HG02571 (cell line): ENCODE measurements around the gene CAMSAP2.
A peak's percentile ranks its signal among the peaks of the same experiment; 100 is the strongest.

Experiments
- ATAC-seq: cut with Tn5 transposase; IDR thresholded peaks from one replicate; pipeline ENCODE4 v1.9.1; 2021; ENCODE audit warnings: mild to moderate bottlenecking, moderate library complexity; ENCODE audit not compliant: unreplicated experiment

The CAMSAP2 gene

GRCh38 chr1:200837931-200838571 is 99.4 kb downstream of the CAMSAP2 start:
- no peak for ATAC-seq

- ATAC-seq, result no peak
Measured at GRCh38 chr1:200838676-200839445, 100.2 kb downstream of the CAMSAP2 start.

DNA sequence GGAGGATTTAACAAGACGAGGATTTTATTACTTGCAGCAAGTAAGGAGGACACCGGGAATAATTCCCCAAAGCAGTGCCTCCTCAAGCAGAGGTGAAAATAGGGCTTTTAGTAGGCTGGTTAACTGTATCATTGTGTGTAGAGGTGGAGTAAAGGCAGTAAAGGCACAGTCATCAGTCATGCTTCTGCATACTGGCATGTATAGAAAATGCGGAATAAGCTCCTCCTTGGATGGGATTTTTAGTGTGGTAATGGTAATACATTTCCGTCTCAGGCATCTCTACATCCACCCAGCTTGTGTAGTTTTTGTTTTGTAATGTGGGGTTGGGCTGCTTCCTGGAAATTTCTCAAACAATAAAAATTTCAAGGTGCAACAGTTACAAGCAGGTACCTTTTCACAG is 106.7 kb downstream of the CAMSAP2 start:
- no peak for ATAC-seq

DNA sequence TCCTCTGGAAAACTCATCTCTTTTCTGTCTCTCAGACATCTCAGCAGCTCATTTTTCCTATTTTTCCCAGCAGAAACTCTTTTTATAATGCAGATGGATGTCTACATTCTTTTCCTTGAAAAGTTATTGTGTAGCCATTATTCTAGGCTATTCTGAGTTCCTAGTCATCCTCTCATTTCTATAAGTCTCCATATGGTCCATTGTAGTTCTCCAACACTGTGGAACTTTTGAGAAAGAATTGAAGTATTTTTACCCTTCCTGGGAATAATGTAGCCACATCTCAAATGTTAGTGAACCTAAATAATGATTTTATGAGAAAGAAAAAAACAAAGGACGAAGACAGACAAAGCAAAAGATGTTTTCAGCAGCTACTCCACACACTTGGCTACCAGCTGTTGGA is 107.7 kb downstream of the CAMSAP2 start:
- ATAC-seq, result no peak

DNA sequence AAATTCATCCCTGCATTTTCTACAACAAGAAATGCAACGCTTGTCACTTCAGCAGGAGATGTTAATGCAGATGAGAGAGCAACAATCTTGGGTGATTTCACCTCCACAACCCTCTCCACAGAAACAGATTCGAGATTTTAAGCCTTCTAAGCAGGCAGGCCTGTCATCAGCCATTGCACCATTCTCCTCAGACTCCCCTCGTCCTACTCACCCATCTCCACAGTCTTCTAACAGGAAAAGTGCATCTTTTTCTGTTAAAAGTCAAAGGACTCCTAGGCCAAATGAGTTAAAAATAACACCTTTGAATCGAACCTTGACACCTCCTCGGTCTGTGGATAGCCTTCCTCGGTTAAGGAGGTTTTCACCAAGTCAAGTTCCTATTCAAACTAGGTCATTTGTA is 110.7 kb downstream of the CAMSAP2 start:
- ATAC-seq, result no peak

DNA sequence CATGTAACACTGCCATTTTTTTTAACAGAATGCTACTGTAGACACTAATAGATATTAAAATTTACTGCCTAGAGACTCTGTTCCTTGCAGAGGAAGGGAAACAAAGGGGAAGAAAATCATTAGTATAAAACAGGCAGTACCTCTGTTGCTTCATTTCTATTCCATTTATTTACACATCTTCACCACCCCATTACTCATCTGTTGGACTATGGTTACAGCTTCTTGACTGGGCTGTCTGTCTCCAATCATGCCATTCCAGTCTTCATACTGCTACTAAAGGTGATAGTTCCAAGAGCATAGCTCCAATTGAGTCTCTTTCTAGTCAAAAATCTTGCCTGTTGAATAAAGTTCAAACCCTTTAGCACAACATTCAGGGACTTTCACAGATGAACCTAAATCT is 111.9 kb downstream of the CAMSAP2 start:
- ATAC-seq, result no peak

GRCh38 chr1:200856716-200857357 is 118.1 kb downstream of the CAMSAP2 start:
- no peak for ATAC-seq

DNA sequence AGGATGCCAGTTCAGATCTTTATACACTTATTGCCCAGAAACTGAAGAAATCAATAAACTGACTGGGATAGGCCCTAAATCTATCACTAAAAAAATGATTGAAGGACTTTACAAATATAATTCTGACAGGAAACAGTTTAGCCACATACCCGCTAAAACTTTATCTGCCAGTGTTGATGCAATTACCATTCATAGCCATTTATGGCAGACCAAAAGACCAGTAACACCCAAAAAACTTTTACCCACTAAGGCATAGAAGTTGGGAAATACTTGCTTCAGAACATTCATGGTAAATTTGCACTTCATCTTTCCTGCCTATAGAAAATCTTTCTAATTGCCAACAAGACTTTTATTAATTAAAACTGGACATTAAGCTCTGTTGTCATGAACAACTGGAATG is 119.1 kb downstream of the CAMSAP2 start:
- no peak for ATAC-seq

DNA sequence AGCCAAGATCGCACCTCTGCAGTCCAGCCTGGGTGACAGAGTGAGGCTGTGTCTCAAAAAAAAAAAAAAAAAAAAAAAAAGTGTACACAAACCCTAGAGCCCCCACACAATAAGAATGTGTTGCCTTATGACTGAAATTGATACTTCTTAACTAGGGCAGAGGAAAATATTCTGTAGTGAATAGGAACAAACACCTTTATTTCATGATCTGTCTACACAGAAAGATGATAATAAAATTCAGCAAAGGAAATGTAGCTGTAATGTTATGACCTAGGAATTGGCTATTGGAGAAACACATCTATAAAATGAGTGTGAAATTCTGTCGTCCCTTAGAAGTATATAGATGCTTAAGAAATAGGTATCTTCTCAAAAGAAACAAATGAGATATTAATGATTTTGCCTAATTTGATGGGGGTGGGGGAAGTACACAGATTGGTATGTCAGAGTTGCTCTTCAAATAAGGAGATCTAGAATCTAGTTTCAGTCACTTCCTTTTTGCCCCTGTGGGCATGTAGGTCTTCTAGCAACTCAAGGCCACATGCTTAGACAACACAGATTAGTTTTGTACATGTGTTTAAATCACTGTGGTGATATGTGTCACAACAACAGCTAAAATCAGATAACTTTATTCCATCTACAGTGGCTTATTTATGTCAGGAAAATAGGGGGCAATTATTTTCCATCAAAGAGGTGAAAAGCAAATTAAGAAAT is 123.4 kb downstream of the CAMSAP2 start:
- ATAC-seq, result no peak

DNA sequence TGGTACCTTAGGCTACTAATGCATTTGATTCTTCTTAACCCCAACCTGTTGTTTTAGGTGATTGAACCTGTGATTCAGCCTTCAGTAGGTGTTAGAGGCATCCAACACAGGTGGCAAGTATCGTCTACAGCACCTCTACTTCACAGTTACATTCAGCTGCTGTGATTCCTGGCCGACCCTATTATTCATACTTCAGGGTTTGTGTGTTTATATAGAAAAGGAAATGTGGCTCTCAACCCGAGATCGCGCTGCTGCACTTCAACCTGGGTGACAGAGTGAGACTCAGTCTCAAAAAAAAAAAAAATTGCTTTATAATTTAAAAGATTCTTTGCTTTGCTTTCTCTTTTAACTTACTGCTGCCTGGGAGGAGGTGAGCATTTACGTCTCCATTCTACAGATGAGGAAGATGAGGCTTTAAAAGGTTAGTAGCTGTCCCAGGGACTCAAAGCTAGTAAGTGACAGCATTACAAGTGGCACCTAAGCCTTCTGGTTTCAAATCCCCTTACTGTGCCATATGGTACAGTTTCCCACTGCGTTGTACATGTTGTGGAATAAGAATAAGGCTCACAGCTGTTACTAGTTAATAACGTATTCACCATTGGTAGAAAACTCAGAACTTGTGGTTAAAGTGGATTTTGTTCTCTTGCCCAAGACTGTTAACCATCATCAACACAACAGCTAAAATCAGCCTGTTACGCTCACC is 124.2 kb downstream of the CAMSAP2 start:
- ATAC-seq, result no peak

GRCh38 chr1:200866116-200866515 is 127.4 kb downstream of the CAMSAP2 start:
- no peak for ATAC-seq

GRCh38 chr1:200866521-200866920 is 127.8 kb downstream of the CAMSAP2 start:
- ATAC-seq, result peak; percentile 84

DNA sequence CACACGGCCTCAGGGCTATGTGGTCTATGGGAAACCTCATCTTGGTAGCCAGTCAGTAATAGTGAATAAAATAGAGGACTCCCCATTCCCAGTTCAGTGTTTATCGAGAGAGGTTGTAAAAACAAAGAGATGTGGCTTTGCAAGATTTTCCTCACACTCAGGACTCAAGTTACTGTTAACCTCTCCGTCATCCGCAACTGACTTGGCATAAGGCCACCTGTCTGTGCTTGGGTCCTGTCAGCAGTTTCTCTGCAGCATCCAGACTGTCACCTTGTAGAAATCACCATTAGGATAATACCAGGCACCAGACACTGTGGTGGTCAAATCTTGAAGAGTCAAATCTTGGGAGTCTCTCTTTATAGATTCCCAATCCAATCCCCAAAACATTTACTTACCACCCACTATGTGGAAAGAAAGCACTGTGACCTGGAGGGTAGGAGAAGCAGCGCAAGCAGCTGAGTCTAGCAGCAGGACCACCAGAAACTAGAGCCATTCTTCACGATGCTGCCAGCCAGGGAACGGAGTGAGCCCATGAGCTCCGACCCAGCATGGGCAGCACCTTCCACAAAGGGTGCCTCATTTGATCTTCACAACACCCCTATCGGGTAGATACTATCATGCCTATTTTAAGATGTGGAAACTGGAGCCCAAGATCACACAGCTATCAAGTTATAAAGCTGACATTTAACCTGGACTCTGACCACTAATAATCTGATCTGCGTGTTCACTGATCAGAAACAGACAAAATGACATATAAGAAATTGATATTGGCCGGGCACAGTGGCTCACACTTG is 128.5 kb downstream of the CAMSAP2 start:
- ATAC-seq, result peak; percentile 4

DNA sequence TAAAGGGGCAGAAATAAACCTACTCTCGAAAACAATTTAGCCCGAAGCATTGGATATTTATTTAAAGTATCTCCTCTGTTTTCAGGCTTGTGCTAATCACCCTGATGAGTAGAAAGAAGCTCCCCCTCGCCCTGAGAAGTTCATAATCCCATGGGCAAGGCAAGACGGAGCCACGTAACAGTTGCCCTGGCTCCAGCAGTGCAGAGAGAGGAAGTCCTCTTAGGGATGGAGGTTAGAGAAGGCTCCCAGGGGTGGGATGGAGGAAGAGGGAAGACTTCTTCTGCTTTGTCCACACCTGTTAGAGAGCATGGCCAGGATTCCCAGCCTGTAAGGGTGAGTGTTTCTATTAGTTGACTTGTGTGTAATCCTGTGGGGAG is 130.7 kb downstream of the CAMSAP2 start:
- peak; percentile 0 for ATAC-seq

DNA sequence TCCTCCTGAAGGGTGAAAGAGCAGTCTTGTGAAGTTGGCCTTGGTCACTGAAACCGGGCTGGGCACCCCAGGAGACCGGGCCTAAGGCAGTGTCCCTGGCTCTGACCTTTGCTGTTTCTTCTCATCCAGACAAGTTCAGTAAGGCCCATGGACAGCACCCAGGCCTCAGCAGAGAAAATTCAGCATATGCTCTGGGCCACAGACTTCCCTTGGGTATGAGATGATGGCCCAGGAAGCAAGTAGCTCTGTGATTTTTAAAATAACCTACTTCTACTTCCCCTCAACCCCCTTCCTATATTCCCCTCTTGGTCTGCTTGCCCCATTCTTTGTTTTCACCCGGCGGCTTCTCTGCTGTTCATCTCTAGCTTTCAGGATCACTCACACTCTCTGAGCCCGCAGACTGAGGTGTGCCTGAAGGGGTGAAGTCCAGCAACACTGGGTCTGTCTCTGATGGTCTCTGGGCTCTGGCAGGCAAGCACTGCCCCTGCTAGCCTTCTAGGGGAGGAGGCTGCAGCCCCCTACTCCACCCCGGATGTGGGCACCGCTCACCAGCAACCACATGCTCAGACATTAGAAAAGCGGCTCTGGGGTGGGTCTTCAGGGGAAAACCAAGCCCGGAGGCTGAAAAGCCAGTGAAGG is 131.2 kb downstream of the CAMSAP2 start:
- peak; percentile 48 for ATAC-seq

- no peak for ATAC-seq
Measured at GRCh38 chr1:200872446-200873115, 133.9 kb downstream of the CAMSAP2 start, which contains the start of gene GPR25. TSS of gene GPR25 (plus strand) at chr1:200872981. CDS start at chr1:200873038, 57 bp downstream.

DNA sequence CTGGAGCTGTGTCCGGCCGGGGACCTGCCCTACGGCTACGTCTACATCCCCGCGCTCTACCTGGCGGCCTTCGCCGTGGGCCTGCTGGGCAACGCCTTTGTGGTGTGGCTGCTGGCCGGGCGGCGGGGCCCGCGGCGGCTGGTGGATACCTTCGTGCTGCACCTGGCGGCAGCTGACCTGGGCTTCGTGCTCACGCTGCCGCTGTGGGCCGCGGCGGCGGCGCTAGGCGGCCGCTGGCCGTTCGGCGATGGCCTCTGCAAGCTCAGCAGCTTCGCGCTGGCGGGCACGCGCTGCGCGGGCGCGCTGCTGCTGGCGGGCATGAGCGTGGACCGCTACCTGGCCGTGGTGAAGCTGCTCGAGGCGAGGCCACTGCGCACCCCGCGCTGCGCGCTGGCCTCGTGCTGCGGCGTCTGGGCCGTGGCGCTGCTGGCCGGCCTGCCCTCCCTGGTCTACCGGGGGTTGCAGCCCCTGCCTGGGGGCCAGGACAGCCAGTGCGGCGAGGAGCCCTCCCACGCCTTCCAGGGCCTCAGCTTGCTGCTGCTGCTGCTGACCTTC is 134.5 kb downstream of the CAMSAP2 start:
- no peak for ATAC-seq

DNA sequence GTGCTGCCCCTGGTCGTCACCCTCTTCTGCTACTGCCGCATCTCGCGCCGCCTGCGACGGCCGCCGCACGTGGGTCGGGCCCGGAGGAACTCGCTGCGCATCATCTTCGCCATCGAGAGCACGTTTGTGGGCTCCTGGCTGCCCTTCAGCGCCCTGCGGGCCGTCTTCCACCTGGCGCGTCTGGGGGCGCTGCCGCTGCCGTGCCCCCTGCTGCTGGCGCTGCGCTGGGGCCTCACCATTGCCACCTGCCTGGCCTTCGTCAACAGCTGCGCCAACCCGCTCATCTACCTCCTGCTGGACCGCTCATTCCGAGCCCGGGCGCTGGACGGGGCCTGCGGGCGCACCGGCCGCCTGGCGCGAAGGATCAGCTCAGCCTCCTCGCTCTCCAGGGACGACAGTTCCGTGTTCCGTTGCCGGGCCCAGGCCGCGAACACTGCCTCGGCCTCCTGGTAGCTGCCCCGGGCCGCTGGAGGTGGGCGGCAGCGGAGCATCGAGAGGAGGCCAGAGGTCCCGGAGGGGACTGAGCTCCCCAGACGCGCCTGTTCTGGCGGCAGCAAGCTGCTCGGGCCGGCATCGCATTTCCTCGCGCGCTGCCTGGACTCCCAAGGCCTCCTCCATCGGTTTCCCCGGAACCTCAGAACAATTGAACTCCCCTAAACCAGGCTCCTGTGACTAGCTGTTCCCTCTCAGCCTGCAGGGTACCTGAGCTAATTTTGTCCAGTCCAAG is 135.1 kb downstream of the CAMSAP2 start:
- no peak for ATAC-seq
